ENCODE data around the gene TEX19.

The TEX19 gene

GRCh38 chr17:82353484-82353883 is 5.6 kb upstream of the TEX19 start:
- Histone ChIP-seq H3K4me2 (ENCODE audit: low read length) (no peak overlapping the region), H3K27me3 (ENCODE audit: insufficient read depth, low read length, poor library complexity) (no peaks in the 10 kb centered on the region), H4K5ac (ENCODE audit: low read length) (no peak overlapping the region), H3K23ac (ENCODE audit: low read length) (no peak overlapping the region), H3K4me1 (ENCODE audit: control insufficient read depth, low read depth, low read length) (no peaks in the 10 kb centered on the region), H3K79me1 (ENCODE audit: low read length) (no peaks in the 10 kb centered on the region), H2BK5ac (ENCODE audit: low read length) (no peak overlapping the region), H2BK120ac (ENCODE audit: low read depth, low read length) (no peak overlapping the region), H2BK15ac (replicated peaks; ENCODE audit: low read depth) (no peak overlapping the region), H3K4ac (ENCODE audit: low read depth, low read length) (no peak overlapping the region), H3K18ac (ENCODE audit: low read length) (no peak overlapping the region), H3K9ac (ENCODE audit: low read length) (no peak overlapping the region), H3K27ac (ENCODE audit: low read depth, low read length) (no peak overlapping the region), H2AK5ac (ENCODE audit: low read length) (no peak overlapping the region), H3K4me3 (ENCODE audit: low read length) (no peak overlapping the region), H3K36me3 (ENCODE audit: control insufficient read depth, insufficient read depth, low read length) (no peaks in the 10 kb centered on the region), H4K8ac (ENCODE audit: low read depth, low read length) (no peak overlapping the region), H3K79me2 (ENCODE audit: control insufficient read depth, insufficient read depth, low read length) (no peaks in the 10 kb centered on the region), H3K56ac (ENCODE audit: low read length) (no peak overlapping the region)
- WGBS (ENCODE audit: extremely low coverage, insufficient coverage, low lambda C conversion rate): no CpG with 5 or more reads among the region's 8 CpGs
- DNase-seq: no peak

GRCh38 chr17:82354804-82355308 is 4.2 kb upstream of the TEX19 start:
- H3K27me3 ChIP-seq (ENCODE audit: insufficient read depth, low read length, poor library complexity): no peaks in the 10 kb centered on the region
- H2BK5ac ChIP-seq (ENCODE audit: low read length): no peak overlapping the region
- H2BK120ac ChIP-seq (ENCODE audit: low read depth, low read length): no peak overlapping the region
- no peak overlapping the region for H3K9ac ChIP-seq (ENCODE audit: low read length)
- WGBS (ENCODE audit: extremely low coverage, insufficient coverage, low lambda C conversion rate): no CpG with 5 or more reads among the region's 7 CpGs
- no peak overlapping the region for H3K4me2 ChIP-seq (ENCODE audit: low read length)
- H3K56ac ChIP-seq (ENCODE audit: low read length): no peak overlapping the region
- no peaks in the 10 kb centered on the region for H3K4me1 ChIP-seq (ENCODE audit: control insufficient read depth, low read depth, low read length)
- H3K36me3 ChIP-seq (ENCODE audit: control insufficient read depth, insufficient read depth, low read length): no peaks in the 10 kb centered on the region
- H3K23ac ChIP-seq (ENCODE audit: low read length): no peak overlapping the region
- no peak for DNase-seq
- no peak overlapping the region for H4K8ac ChIP-seq (ENCODE audit: low read depth, low read length)
- no peaks in the 10 kb centered on the region for H3K79me1 ChIP-seq (ENCODE audit: low read length)
- H3K4ac ChIP-seq (ENCODE audit: low read depth, low read length): no peak overlapping the region
- no peak overlapping the region for H3K18ac ChIP-seq (ENCODE audit: low read length)
- H2BK15ac ChIP-seq (replicated peaks; ENCODE audit: low read depth): no peak overlapping the region
- no peak overlapping the region for H3K27ac ChIP-seq (ENCODE audit: low read depth, low read length)
- no peaks in the 10 kb centered on the region for H3K79me2 ChIP-seq (ENCODE audit: control insufficient read depth, insufficient read depth, low read length)
- no peak overlapping the region for H2AK5ac ChIP-seq (ENCODE audit: low read length)
- no peak overlapping the region for H3K4me3 ChIP-seq (ENCODE audit: low read length)
- no peak overlapping the region for H4K5ac ChIP-seq (ENCODE audit: low read length)

GRCh38 chr17:82355770-82356427 is 3.1 kb upstream of the TEX19 start:
- no peaks in the 10 kb centered on the region for H3K79me2 ChIP-seq (ENCODE audit: control insufficient read depth, insufficient read depth, low read length)
- no CpG with 5 or more reads among the region's 11 CpGs for WGBS (ENCODE audit: extremely low coverage, insufficient coverage, low lambda C conversion rate)
- H2BK120ac ChIP-seq (ENCODE audit: low read depth, low read length): no peak overlapping the region

GRCh38 chr17:82356845-82357355 is 2.1 kb upstream of the TEX19 start:
- Histone ChIP-seq H2AK5ac (ENCODE audit: low read length) (no peak overlapping the region), H3K79me2 (ENCODE audit: control insufficient read depth, insufficient read depth, low read length) (no peaks in the 10 kb centered on the region), H3K23ac (ENCODE audit: low read length) (no peak overlapping the region), H2BK120ac (ENCODE audit: low read depth, low read length) (no peak overlapping the region), H2BK15ac (replicated peaks; ENCODE audit: low read depth) (no peak overlapping the region), H3K56ac (ENCODE audit: low read length) (peak overlapping the region; percentile 11), H3K9ac (ENCODE audit: low read length) (no peak overlapping the region), H3K18ac (ENCODE audit: low read length) (no peak overlapping the region), H3K27ac (ENCODE audit: low read depth, low read length) (no peak overlapping the region), H3K4me2 (ENCODE audit: low read length) (no peak overlapping the region), H3K27me3 (ENCODE audit: insufficient read depth, low read length, poor library complexity) (no peaks in the 10 kb centered on the region), H3K36me3 (ENCODE audit: control insufficient read depth, insufficient read depth, low read length) (no peaks in the 10 kb centered on the region), H4K5ac (ENCODE audit: low read length) (no peak overlapping the region), H3K4me1 (ENCODE audit: control insufficient read depth, low read depth, low read length) (no peaks in the 10 kb centered on the region), H3K4ac (ENCODE audit: low read depth, low read length) (no peak overlapping the region), H3K4me3 (ENCODE audit: low read length) (no peak overlapping the region), H4K8ac (ENCODE audit: low read depth, low read length) (no peak overlapping the region), H3K79me1 (ENCODE audit: low read length) (no peaks in the 10 kb centered on the region), H2BK5ac (ENCODE audit: low read length) (no peak overlapping the region)
- peak; percentile 66 for DNase-seq
- no CpG with 5 or more reads among the region's 20 CpGs for WGBS (ENCODE audit: extremely low coverage, insufficient coverage, low lambda C conversion rate)

More at GRCh38 chr17:82355770-82356427, 3.1 kb upstream of the TEX19 start:
- Histone ChIP-seq H3K4me2 (ENCODE audit: low read length) (no peak overlapping the region), H3K18ac (ENCODE audit: low read length) (no peak overlapping the region), H3K56ac (ENCODE audit: low read length) (no peak overlapping the region), H3K27ac (ENCODE audit: low read depth, low read length) (no peak overlapping the region), H2AK5ac (ENCODE audit: low read length) (no peak overlapping the region), H3K23ac (ENCODE audit: low read length) (no peak overlapping the region), H3K4me1 (ENCODE audit: control insufficient read depth, low read depth, low read length) (no peaks in the 10 kb centered on the region), H4K8ac (ENCODE audit: low read depth, low read length) (no peak overlapping the region), H3K27me3 (ENCODE audit: insufficient read depth, low read length, poor library complexity) (no peaks in the 10 kb centered on the region), H3K4me3 (ENCODE audit: low read length) (no peak overlapping the region), H3K79me1 (ENCODE audit: low read length) (no peaks in the 10 kb centered on the region), H3K9ac (ENCODE audit: low read length) (no peak overlapping the region), H4K5ac (ENCODE audit: low read length) (no peak overlapping the region), H3K36me3 (ENCODE audit: control insufficient read depth, insufficient read depth, low read length) (no peaks in the 10 kb centered on the region), H2BK5ac (ENCODE audit: low read length) (no peak overlapping the region), H3K4ac (ENCODE audit: low read depth, low read length) (no peak overlapping the region), H2BK15ac (replicated peaks; ENCODE audit: low read depth) (no peak overlapping the region)
- no peak for DNase-seq

- Histone ChIP-seq H3K23ac (ENCODE audit: low read length) (no peak overlapping the region), H3K4ac (ENCODE audit: low read depth, low read length) (no peak overlapping the region), H3K27ac (ENCODE audit: low read depth, low read length) (no peak overlapping the region), H3K27me3 (ENCODE audit: insufficient read depth, low read length, poor library complexity) (no peaks in the 10 kb centered on the region), H3K4me3 (ENCODE audit: low read length) (no peak overlapping the region), H3K79me2 (ENCODE audit: control insufficient read depth, insufficient read depth, low read length) (no peaks in the 10 kb centered on the region), H2AK5ac (ENCODE audit: low read length) (no peak overlapping the region), H2BK120ac (ENCODE audit: low read depth, low read length) (no peak overlapping the region), H2BK5ac (ENCODE audit: low read length) (no peak overlapping the region), H3K4me2 (ENCODE audit: low read length) (no peak overlapping the region), H4K5ac (ENCODE audit: low read length) (no peak overlapping the region), H3K79me1 (ENCODE audit: low read length) (no peaks in the 10 kb centered on the region), H3K9ac (ENCODE audit: low read length) (no peak overlapping the region), H3K4me1 (ENCODE audit: control insufficient read depth, low read depth, low read length) (no peaks in the 10 kb centered on the region), H2BK15ac (replicated peaks; ENCODE audit: low read depth) (no peak overlapping the region), H3K56ac (ENCODE audit: low read length) (no peak overlapping the region), H3K18ac (ENCODE audit: low read length) (no peak overlapping the region), H4K8ac (ENCODE audit: low read depth, low read length) (no peak overlapping the region), H3K36me3 (ENCODE audit: control insufficient read depth, insufficient read depth, low read length) (no peaks in the 10 kb centered on the region)
- WGBS (ENCODE audit: extremely low coverage, insufficient coverage, low lambda C conversion rate): no CpG with 5 or more reads among the region's 2 CpGs
- no peak for DNase-seq
Observed at GRCh38 chr17:82357394-82357793, 1.7 kb upstream of the TEX19 start.

Data from mesendoderm (in vitro differentiated cells).